Smooth muscle cell (in vitro differentiated cells): ENCODE results near the gene SLC25A13. TPM values are rescaled to one million over a fixed set of nuclear protein-coding genes. Genes with fewer than 3 reads are reported as not detected.

Experiments used
- DNase-seq: peaks from one replicate; lab custom pipeline; 2025; ENCODE audit not compliant: unreplicated experiment; lab: John Stamatoyannopoulos, UW
- H2AFZ ChIP-seq: fragments of 200-600 bp; sonication (generic); 2 replicates; pipeline ENCODE4 v1.6.0; 2016; ENCODE audit warnings: antibody characterized with exemption, low read depth, mild to moderate bottlenecking
- H3F3A ChIP-seq: fragments of 200-600 bp; sonication (generic); 2 replicates; pipeline ENCODE4 v1.6.0; 2017; ENCODE audit warnings: antibody characterized with exemption, low read depth
- H3K27ac ChIP-seq: fragments of 200-600 bp; sonication (generic); 2 replicates; pipeline ENCODE4 v1.5.1; 2016; ENCODE audit warnings: low read depth, mild to moderate bottlenecking
- H3K27me3 ChIP-seq: fragments of 200-600 bp; sonication (generic); 2 replicates; pipeline ENCODE4 v1.6.1; 2016; ENCODE audit warnings: low read depth, mild to moderate bottlenecking
- H3K36me3 ChIP-seq: fragments of 200-600 bp; sonication (generic); 2 replicates; pipeline ENCODE4 v1.5.1; 2016; ENCODE audit warnings: low read depth
- H3K4me1 ChIP-seq: fragments of 200-600 bp; sonication (generic); 2 replicates; pipeline ENCODE4 v1.5.1; 2016; ENCODE audit warnings: low read depth
- H3K4me2 ChIP-seq: fragments of 200-600 bp; sonication (generic); 2 replicates; pipeline ENCODE4 v1.6.0; 2016; ENCODE audit warnings: mild to moderate bottlenecking
- H3K4me3 ChIP-seq: fragments of 200-600 bp; sonication (generic); 2 replicates; pipeline ENCODE4 v1.5.1; 2016; ENCODE audit warnings: mild to moderate bottlenecking
- H3K79me2 ChIP-seq: fragments of 200-600 bp; sonication (generic); 2 replicates; pipeline ENCODE4 v1.6.0; 2016; ENCODE audit warnings: low read depth, mild to moderate bottlenecking
- H3K9ac ChIP-seq: fragments of 200-600 bp; sonication (generic); 2 replicates; pipeline ENCODE4 v1.6.0; 2016; ENCODE audit warnings: low read depth
- H3K9me3 ChIP-seq: fragments of 200-600 bp; sonication (generic); replicated peaks from 2 replicates; pipeline ENCODE4 v1.5.1; 2016; ENCODE audit warnings: low read depth
- H4K20me1 ChIP-seq: fragments of 200-600 bp; sonication (generic); 2 replicates; pipeline ENCODE4 v1.6.0; 2016; ENCODE audit warnings: low read depth
- CTCF ChIP-seq: fragments of 200-600 bp; sonication (generic); IDR thresholded peaks from 2 replicates; pipeline ENCODE4 v1.5.1; 2017; ENCODE audit warnings: borderline replicate concordance, mild to moderate bottlenecking, antibody characterized with exemption; ENCODE audit not compliant: insufficient read depth, poor library complexity, severe bottlenecking
- WGBS: methylation state at CpG from one replicate; pipeline ENCODE4 v1.1.7; 2016; ENCODE audit warnings: low lambda C conversion rate; 5-methylcytosine and 5-hydroxymethylcytosine counted together
- polyA plus RNA-seq: library from polyadenylated mRNA; unstranded; fragments of >200 nt; fragmentation: Nextera tagmentation; extraction: Ambion mirVana; gene quantifications from 2 replicates; pipeline ENCODE4 v1.2.1, GENCODE V29; 2016
- total RNA-seq: library from RNA; depleted of rRNA; stranded (reverse); fragments of >200 nt; gene quantifications from 2 replicates; pipeline ENCODE4 v1.2.3, GENCODE V29; 2014

SLC25A13 gene
- total and polyA plus RNA-seq, 2 experiments from 2014 or later = 28.0 to 48.2 TPM

GRCh38 chr7:96218664-96219243 lies 103.1 kb downstream of the SLC25A13 start:
- Histone ChIP-seq H3K27ac (peak overlapping the region; percentile 74), H3K9ac (no peak overlapping the region), H3K4me3 (no peak overlapping the region), H3K79me2 (peaks cover 8% of the 10 kb centered on the region), H2AFZ (no peak overlapping the region), H3K36me3 (no peaks in the 10 kb centered on the region), H4K20me1 (no peaks in the 10 kb centered on the region), H3F3A (peaks cover 12% of the 10 kb centered on the region), H3K4me2 (peak overlapping the region; percentile 67), H3K4me1 (peaks cover 17% of the 10 kb centered on the region), H3K9me3 (no peaks in the 10 kb centered on the region), H3K27me3 (no peaks in the 10 kb centered on the region)
- 32% methylated on average over 4 of the region's 4 CpGs for WGBS
- TF ChIP-seq CTCF = no peak
- no peak for DNase-seq

- Histone ChIP-seq H3K4me3 (no peak overlapping the region), H3K79me2 (peaks cover 8% of the 10 kb centered on the region), H2AFZ (no peak overlapping the region), H4K20me1 (no peaks in the 10 kb centered on the region), H3K9ac (no peak overlapping the region), H3F3A (peaks cover 12% of the 10 kb centered on the region), H3K4me1 (peaks cover 17% of the 10 kb centered on the region), H3K36me3 (no peaks in the 10 kb centered on the region), H3K4me2 (no peak overlapping the region), H3K27ac (no peak overlapping the region), H3K27me3 (no peaks in the 10 kb centered on the region), H3K9me3 (no peaks in the 10 kb centered on the region)
- no peak for DNase-seq
- 88% methylated on average over 1 of the region's 1 CpG for WGBS
- no peak for TF ChIP-seq CTCF
Measured at GRCh38 chr7:96217147-96217546, 104.8 kb downstream of the SLC25A13 start.

DNA sequence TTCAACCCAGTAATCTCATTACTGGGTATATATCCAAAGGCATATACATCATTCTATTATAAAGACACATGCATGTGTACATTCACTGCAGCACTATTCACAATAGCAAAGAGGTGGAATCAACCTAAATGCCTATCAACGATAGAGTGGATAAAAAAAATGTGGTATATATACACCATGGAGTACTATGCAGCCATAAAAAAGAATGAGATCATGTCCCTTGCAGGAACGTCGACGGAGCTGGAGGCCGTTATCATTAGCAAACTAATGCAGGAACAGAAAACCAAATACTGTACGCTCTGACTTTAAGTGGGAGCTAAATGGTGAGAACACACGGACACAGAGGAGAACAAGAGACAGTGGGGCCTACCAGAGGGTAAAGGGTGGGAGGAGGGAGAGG lies 105.5 kb downstream of the SLC25A13 start:
- Histone ChIP-seq H3K9me3 (no peaks in the 10 kb centered on the region), H3K27me3 (no peaks in the 10 kb centered on the region), H2AFZ (no peak overlapping the region), H4K20me1 (no peaks in the 10 kb centered on the region), H3K4me2 (no peak overlapping the region), H3K4me3 (no peak overlapping the region), H3K9ac (no peak overlapping the region), H3K4me1 (peaks cover 17% of the 10 kb centered on the region), H3F3A (peaks cover 12% of the 10 kb centered on the region), H3K79me2 (peaks cover 3% of the 10 kb centered on the region), H3K27ac (no peak overlapping the region), H3K36me3 (no peaks in the 10 kb centered on the region)
- TF ChIP-seq CTCF = no peak
- DNase-seq = no peak
- WGBS = 98% methylated on average over 7 of the region's 7 CpGs

DNA sequence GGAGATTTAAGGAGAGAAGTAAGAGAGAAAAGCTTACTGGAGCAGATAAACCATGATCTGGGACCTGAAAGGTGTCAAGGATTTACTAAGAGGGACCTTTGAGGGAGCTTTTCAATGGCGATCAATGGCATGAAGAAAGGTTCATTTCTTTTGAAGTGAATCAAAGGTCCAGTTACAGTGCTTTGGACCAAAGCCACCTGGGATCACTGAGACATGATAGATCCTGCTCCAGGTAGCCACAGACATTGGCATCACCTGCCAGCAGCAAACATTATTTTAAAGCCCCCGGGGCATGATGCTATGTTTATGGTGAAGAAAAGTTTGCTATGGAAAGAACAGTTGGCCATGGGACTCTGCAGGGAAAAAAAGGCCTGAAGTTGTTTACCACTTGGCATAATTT lies 109.4 kb downstream of the SLC25A13 start:
- no peak for DNase-seq
- no peak for TF ChIP-seq CTCF
- Histone ChIP-seq H3K36me3 (no peaks in the 10 kb centered on the region), H3K4me2 (no peak overlapping the region), H3K4me3 (no peak overlapping the region), H2AFZ (no peak overlapping the region), H3K9me3 (no peaks in the 10 kb centered on the region), H3K4me1 (peaks cover 12% of the 10 kb centered on the region), H4K20me1 (no peaks in the 10 kb centered on the region), H3K27ac (no peak overlapping the region), H3K79me2 (peaks cover 3% of the 10 kb centered on the region), H3F3A (no peaks in the 10 kb centered on the region), H3K27me3 (no peaks in the 10 kb centered on the region), H3K9ac (no peak overlapping the region)
- WGBS = 98% methylated on average over 2 of the region's 2 CpGs
